Liver (tissue), 9 donors: Measurements from ENCODE around the gene VEGFA. TPM values are rescaled to one million over a fixed set of nuclear protein-coding genes. Genes with fewer than 3 reads are reported as not detected.
A peak's percentile ranks its signal among the peaks of the same experiment; 100 is the strongest.

ENCODE experiments used
- DNase-seq: peaks from one replicate; pipeline ENCODE4 v3.0.0-alpha.2; 2017; ENCODE audit warnings: low spot score
- H3K27ac ChIP-seq, 2 donors: one replicate each; pipeline ENCODE4 v1.7.0; 2013; ENCODE audit warnings: inconsistent platforms in 2 of 2, low read length in 2 of 2, control low read depth in 1 of 2, low read depth in 1 of 2, mild to moderate bottlenecking in 1 of 2
- H3K27me3 ChIP-seq, 4 donors: one replicate each; pipeline versions ENCODE4 v1.6.1 to v1.7.0; 2013; ENCODE audit warnings: low read length in 3 of 4, inconsistent platforms in 1 of 4, mild to moderate bottlenecking in 1 of 4, moderate library complexity in 1 of 4; ENCODE audit not compliant: control insufficient read depth in 4 of 4, insufficient read depth in 4 of 4
- H3K36me3 ChIP-seq, 4 donors: one replicate each; pipeline versions ENCODE4 v1.6.1 to v1.7.0; 2013; ENCODE audit warnings: low read length in 3 of 4, mild to moderate bottlenecking in 3 of 4, low read depth in 1 of 4, moderate library complexity in 1 of 4; ENCODE audit not compliant: control insufficient read depth in 4 of 4, insufficient read depth in 3 of 4
- H3K4me1 ChIP-seq, 4 donors: one replicate each; pipeline versions ENCODE4 v1.6.1 to v1.7.0; 2013; ENCODE audit warnings: low read length in 3 of 4, mild to moderate bottlenecking in 3 of 4, moderate library complexity in 1 of 4; ENCODE audit not compliant: control insufficient read depth in 4 of 4, insufficient read depth in 4 of 4
- H3K4me3 ChIP-seq, 3 donors: one replicate each; pipeline versions ENCODE4 v1.6.1 to v1.7.0; 2013; ENCODE audit warnings: low read length in 3 of 3, control low read depth in 1 of 3, low read depth in 1 of 3, mild to moderate bottlenecking in 1 of 3
- H3K9ac ChIP-seq, 2 donors: one replicate each; pipeline ENCODE4 v1.7.0; 2013; ENCODE audit warnings: low read length in 2 of 2, mild to moderate bottlenecking in 2 of 2, moderate library complexity in 2 of 2, control low read depth in 1 of 2, low read depth in 1 of 2
- H3K9me3 ChIP-seq, 4 donors: one replicate each; pipeline versions ENCODE4 v1.6.1 to v1.7.0; 2013; ENCODE audit warnings: low read length in 3 of 4; ENCODE audit not compliant: control insufficient read depth in 4 of 4
- ATF3 ChIP-seq: IDR thresholded peaks from 2 replicates; pipeline ENCODE4 v1.6.1; 2016; ENCODE audit warnings: antibody characterized with exemption
- CTCF ChIP-seq: fragments of 150-350 bp; IDR thresholded peaks from 2 replicates; pipeline ENCODE4 v1.5.1; 2017; ENCODE audit warnings: improper control_type of control experiment, low read depth, low read length; ENCODE audit not compliant: missing input control
- EGR1 ChIP-seq, 2 donors: IDR thresholded peaks; 2 replicates each; pipeline ENCODE4 v1.6.1; 2016 to 2018; ENCODE audit warnings: antibody characterized with exemption in 2 of 2, low read depth in 2 of 2
- FOXA1 ChIP-seq: IDR thresholded peaks from 2 replicates; pipeline ENCODE4 v1.6.1; 2016; ENCODE audit warnings: antibody characterized with exemption
- GABPA ChIP-seq, 2 donors: IDR thresholded peaks in 1 of 2; conservative IDR thresholded peaks in 1 of 2; 2 replicates each; pipeline ENCODE4 v1.6.1; 2016; ENCODE audit warnings: antibody characterized with exemption in 2 of 2, mild to moderate bottlenecking in 1 of 2, moderate library complexity in 1 of 2
- HNF4A ChIP-seq, 2 donors: conservative IDR thresholded peaks; 2 replicates each; pipeline ENCODE4 v1.6.1; 2016; ENCODE audit warnings: antibody characterized with exemption in 2 of 2, mild to moderate bottlenecking in 2 of 2
- HNF4G ChIP-seq: IDR thresholded peaks from 2 replicates; pipeline ENCODE4 v1.6.1; 2016; ENCODE audit warnings: antibody characterized with exemption
- JUND ChIP-seq, 2 donors: IDR thresholded peaks; 2 replicates each; pipeline ENCODE4 v1.6.1; 2016; ENCODE audit warnings: antibody characterized with exemption in 2 of 2
- NR2F2 ChIP-seq: IDR thresholded peaks from 2 replicates; pipeline ENCODE4 v1.6.1; 2016; ENCODE audit warnings: antibody characterized with exemption
- RAD21 ChIP-seq, 2 donors: IDR thresholded peaks; 2 replicates each; pipeline ENCODE4 v1.6.1; 2016; ENCODE audit warnings: antibody characterized with exemption in 2 of 2, mild to moderate bottlenecking in 2 of 2
- REST ChIP-seq: IDR thresholded peaks from 2 replicates; pipeline ENCODE4 v1.6.1; 2016; ENCODE audit warnings: antibody characterized with exemption, mild to moderate bottlenecking
- RXRA ChIP-seq, 2 donors: IDR thresholded peaks; 2 replicates each; pipeline ENCODE4 v1.6.1; 2017 to 2018; ENCODE audit warnings: antibody characterized with exemption in 2 of 2, mild to moderate bottlenecking in 1 of 2
- SP1 ChIP-seq: IDR thresholded peaks from 2 replicates; pipeline ENCODE4 v1.6.1; 2018; ENCODE audit warnings: antibody characterized with exemption, mild to moderate bottlenecking
- TAF1 ChIP-seq: conservative IDR thresholded peaks from 2 replicates; pipeline ENCODE4 v1.6.1; 2016; ENCODE audit warnings: antibody characterized with exemption, mild to moderate bottlenecking
- YY1 ChIP-seq: IDR thresholded peaks from 2 replicates; pipeline ENCODE4 v1.6.1; 2016; ENCODE audit warnings: antibody characterized with exemption, mild to moderate bottlenecking
- ZBTB33 ChIP-seq: IDR thresholded peaks from 2 replicates; pipeline ENCODE4 v1.6.1; 2016; ENCODE audit warnings: antibody characterized with exemption
- WGBS: extraction: QIAGEN DNeasy Blood & Tissue Kit; methylation state at CpG from one replicate; pipeline ENCODE4 v1.1.7; 2013; 5-methylcytosine and 5-hydroxymethylcytosine counted together
- polyA plus RNA-seq, 2 donors: library from polyadenylated mRNA; stranded (reverse) in 1 of 2; unstranded in 1 of 2; fragments of 200-250 nt in 1 of 2; fragments of >200 nt in 1 of 2; fragmentation: Nextera tagmentation in 1 of 2; extraction: Ambion mirVana in 1 of 2; gene quantifications; one replicate each; pipeline versions ENCODE4 v1.2.1 to v1.2.3, GENCODE V29; 2013 to 2015
- total RNA-seq, 2 donors: library from RNA; depleted of rRNA; stranded (reverse); fragments of >200 nt; gene quantifications; one replicate each; pipeline ENCODE4 v1.2.3, GENCODE V29; 2014
- donor health status: healthy.
- donor health status: healthy.
- donor health status: healthy.
- donor health status: healthy.
- donor health status: healthy.

The VEGFA gene
- total and polyA plus RNA-seq, 4 donors = 14.7 to 160 (median 65.2) TPM

GRCh38 chr6:43770372-43771209, 580 bp downstream of the VEGFA start:
- under 1% methylated on average over 84 of the region's 84 CpGs for WGBS
- peak overlapping the region; percentile 93 to 97 for H3K9ac ChIP-seq
- H3K9me3 ChIP-seq = no peaks in the 10 kb centered on the region
- TF ChIP-seq TAF1 (peak; percentile 95), EGR1 (IDR thresholded peaks at IDR 0.05; ENCODE audit: low read depth in 2 of 2) (peak in 1 of 2 donors; percentile 32), GABPA (IDR thresholded peaks at IDR 0.05 in 1 of 2, conservative IDR thresholded peaks at IDR 0.05 in 1 of 2) (no peak), HNF4A (conservative IDR thresholded peaks at IDR 0.05) (peak in 1 of 2 donors; percentile 9), REST (peak; percentile 35), FOXA1 (no peak), HNF4G (no peak), NR2F2 (no peak), RXRA (IDR thresholded peaks at IDR 0.05) (peak; percentile 48 to 50), SP1 (peak; percentile 29), ZBTB33 (no peak)
- peaks cover 0 to 5% (median 3%) of the 10 kb centered on the region in 4 donors for H3K36me3 ChIP-seq
- peaks cover 16 to 59% (median 49%) of the 10 kb centered on the region in 4 donors for H3K4me1 ChIP-seq
- H3K27ac ChIP-seq = peak overlapping the region; percentile 96
- DNase-seq = peak; percentile 69
- peak overlapping the region; percentile 78 to 89 (median 88) for H3K4me3 ChIP-seq
- H3K27me3 ChIP-seq = no peaks in the 10 kb centered on the region

GRCh38 chr6:43771210-43771857, 1.3 kb downstream of the VEGFA start:
- under 1% methylated on average over 66 of the region's 66 CpGs for WGBS
- peak overlapping the region; percentile 96 for H3K27ac ChIP-seq
- peak; percentile 77 for DNase-seq
- H3K27me3 ChIP-seq = no peaks in the 10 kb centered on the region
- H3K9ac ChIP-seq = peak overlapping the region; percentile 77 to 97
- peaks cover 0 to 9% (median 6%) of the 10 kb centered on the region in 4 donors for H3K36me3 ChIP-seq
- peak overlapping the region; percentile 78 to 89 (median 88) for H3K4me3 ChIP-seq
- peaks cover 16 to 64% (median 54%) of the 10 kb centered on the region in 4 donors for H3K4me1 ChIP-seq
- H3K9me3 ChIP-seq = no peaks in the 10 kb centered on the region
- TF ChIP-seq HNF4A (conservative IDR thresholded peaks at IDR 0.05) (peak; percentile 71 to 78), CTCF (no peak), HNF4G (peak; percentile 37), YY1 (no peak), JUND (IDR thresholded peaks at IDR 0.05) (no peak), TAF1 (no peak), NR2F2 (no peak), ZBTB33 (no peak), RAD21 (IDR thresholded peaks at IDR 0.05) (no peak), ATF3 (no peak), SP1 (peak; percentile 52), EGR1 (IDR thresholded peaks at IDR 0.05; ENCODE audit: low read depth in 2 of 2) (peak; percentile 92 to 97)
